GM18517 (cell line): Measurements from ENCODE around the gene TEP1.
"Not testable (repeated sequence)": the region's sequence is repeated elsewhere in the genome, so short reads cannot be mapped to it uniquely, and the experiment has no call there.

Experiments used
- ATAC-seq: cut with Tn5 transposase; IDR thresholded peaks from one replicate; pipeline ENCODE4 v1.9.1; 2021; ENCODE audit warnings: mild to moderate bottlenecking, moderate library complexity; ENCODE audit not compliant: unreplicated experiment

TEP1 gene

DNA sequence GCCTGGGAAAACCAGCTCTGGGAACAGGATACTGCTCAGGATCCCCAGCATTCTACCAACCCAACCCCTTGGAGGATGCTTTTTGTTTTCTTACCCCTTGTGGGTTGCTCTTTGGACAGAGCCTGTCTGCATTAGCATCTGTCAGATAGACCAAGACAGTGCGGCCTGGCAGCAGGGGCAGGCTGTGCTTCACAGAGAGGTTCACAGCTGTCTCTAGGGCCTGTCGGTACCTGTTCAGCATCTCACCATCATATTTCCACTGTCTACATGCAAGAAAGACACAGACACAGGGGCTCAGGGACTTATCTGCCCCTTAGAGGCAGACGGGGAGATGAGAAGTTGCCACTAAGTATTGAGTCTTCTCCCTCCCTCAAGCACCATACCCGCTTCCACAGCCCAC, 21.8 kb downstream of the TEP1 start:
- ATAC-seq: no peak

DNA sequence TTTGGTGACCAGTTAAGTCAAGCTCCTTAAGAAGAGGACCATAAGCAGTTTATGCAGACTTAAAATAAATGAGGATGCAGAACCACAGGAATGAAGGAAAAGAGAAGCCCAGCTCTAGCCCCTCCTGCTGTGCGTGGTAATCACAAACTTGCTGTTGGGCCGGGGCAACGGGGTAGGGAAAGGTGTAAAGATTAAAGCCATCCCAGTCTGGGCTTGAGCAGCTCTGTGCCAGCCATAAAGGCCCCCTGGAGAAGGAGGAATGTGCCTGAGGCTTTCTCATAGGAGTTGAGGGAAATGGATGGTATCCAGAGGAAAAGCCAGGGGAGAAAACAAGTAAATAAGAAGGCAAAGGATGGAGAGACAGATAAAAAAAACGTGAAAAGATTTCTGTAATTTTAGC, 25.1 kb downstream of the TEP1 start:
- no peak for ATAC-seq

DNA sequence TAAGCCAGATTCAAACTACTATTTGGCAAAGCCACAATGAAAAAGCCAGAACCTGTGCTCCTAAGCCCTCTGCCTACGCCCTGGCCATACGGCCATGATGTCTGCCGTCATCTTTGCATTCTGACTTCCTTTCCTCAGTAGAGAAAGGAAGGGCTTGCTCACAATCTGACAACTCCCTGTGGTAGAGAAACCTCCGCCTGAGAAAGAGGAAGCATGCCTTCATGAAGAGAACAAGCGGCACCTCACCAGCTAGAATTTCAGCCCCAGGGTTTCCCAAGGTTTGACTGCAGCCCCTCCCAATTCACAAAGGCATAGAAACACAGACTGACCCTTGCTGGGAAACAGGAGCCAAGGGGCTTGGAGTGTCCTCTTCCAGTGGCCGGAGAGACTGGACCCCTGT, 25.7 kb downstream of the TEP1 start:
- no peak for ATAC-seq

DNA sequence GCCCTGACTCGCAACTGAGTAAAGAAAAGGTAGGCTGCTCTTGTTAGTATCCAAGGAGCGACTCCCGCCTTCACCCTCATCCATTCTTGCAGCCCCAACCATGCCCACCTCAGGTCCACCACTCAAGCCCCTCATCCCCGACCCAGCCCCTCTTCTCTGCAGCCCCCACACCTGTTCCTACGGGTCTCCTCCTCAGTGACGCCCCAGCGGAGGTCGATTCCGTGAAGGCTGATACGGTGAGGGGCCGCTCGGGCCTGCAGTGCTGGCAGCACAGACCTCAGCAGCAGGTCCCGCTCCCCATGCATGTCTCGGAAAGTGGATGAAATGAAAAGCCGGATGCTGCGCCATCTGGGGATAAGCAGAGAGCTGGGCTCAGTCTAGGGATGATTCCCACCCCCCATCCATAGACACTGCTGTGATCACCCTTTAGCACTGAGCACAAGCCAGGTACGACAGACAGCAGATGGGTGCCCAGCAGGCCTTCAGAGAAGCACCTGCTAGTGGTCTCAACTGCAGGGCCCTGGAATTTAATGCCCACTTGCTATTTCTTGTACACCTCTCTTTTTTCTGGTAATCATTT, 26.9 kb downstream of the TEP1 start:
- ATAC-seq: no peak

DNA sequence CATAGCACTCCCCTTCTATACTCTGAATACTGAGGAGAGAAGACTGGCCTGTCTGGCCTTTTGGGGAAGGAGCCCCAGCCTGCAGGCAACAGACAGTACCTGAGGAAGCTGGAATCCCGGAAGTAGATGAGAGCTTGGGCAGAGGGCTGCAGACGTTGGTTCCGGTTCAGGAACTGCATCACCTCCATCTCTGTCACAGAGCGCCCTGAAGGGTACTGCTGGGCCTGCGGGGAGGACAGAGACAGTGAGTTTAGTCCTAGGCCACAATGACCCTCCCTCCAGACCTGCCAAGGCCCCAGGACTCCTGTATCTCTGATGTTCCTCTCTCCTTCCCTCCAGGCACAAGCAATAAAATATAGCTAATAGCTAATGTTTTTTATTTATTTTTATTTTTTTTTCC, 28.4 kb downstream of the TEP1 start:
- no peak for ATAC-seq

DNA sequence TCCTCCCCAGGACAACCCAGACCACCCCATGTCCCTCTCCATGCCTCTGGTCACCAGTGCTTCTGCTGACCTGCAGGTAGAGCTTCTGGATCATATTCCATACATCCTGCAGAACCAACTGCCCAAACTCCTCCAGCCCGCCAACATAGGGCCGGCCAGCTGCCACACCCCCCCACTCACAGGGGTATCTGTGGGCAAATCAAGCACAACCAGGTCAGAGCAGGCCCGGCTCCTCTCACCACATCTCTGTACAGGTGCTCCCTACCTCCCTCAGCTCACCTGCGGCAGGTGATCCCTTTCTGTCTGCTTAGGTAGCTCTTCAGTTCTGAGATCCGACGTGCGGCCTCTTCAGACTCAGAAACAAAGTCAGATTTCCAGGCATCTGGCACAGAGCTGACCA, 29.0 kb downstream of the TEP1 start:
- ATAC-seq: no peak

DNA sequence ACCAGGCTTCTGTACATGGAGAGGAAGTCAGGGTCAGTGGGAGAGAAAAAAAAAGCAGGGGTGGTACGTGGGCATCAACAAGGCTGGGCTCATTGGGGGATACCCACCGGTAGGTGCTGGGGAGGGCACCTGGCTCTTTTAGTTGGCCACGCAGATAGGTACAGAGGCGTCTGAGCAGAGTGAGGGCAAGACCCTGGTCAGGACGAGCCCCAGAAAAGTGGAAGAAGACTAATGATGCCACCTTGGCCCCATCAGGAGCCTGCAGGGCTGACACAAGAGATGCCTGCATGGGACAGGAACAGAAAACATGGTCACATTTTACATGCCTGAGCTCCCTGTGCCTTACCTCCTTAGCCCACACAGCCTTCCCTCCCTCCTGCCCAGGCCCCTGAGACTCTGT, 29.7 kb downstream of the TEP1 start:
- ATAC-seq: no peak

DNA sequence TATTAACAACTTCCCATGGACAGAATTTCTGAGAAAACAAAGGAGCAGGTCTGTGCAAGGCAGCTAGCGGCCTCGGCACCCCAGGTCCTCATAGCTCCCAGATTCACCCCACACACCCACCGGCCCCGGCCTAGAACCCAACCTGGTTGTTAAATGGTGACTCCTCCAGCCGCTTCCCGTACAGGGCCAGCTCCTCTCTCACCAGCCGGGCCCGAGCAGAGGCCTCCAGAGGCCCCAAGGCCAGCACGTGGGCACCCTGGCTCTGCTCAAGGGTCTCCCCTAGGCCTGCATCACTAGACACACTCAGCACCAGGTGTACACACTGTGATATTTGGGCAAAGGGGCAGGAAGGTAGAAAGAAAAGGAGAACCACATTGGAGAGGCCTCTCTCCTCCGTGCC, 30.3 kb downstream of the TEP1 start:
- no peak for ATAC-seq

DNA sequence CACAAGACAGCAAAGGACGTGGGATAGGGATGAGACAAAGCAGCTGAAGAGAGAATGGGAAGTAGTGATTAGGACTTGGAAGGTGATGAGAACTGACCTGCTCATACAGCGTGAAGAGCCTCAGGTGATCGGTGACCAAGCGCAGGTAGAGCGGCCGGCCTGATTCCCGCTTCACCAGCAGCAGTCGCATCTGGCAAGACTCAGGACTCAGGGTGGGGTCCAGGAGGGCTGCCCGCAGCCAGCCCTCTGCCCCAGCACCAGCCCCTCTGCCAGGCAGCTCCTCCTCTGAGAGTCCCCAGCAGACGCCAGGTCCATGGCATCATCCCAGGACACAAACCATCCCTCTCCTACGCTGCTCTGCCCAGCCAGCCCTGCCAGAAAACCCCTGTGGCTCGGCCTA, 30.8 kb downstream of the TEP1 start:
- ATAC-seq: no peak

DNA sequence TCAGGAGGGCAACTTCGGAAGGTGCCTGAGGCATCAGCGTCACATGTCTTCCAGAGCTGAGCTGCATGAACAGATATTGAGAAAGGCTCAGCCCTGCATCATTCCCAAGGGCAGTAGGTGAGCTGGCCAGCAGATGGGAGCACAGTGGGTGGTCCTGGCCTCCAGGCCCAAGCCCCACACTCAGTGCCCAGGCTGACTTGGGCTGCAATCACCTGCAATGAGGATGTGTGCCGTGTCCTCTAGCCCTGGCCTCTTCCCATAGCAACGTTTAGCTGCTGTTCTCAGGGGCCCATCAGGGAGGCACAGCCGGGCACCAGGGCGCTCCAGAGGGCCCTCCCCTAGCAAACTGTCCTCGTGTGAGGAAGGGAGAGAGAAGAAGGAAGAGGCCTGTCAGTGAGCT, 32.0 kb downstream of the TEP1 start:
- ATAC-seq: no peak

DNA sequence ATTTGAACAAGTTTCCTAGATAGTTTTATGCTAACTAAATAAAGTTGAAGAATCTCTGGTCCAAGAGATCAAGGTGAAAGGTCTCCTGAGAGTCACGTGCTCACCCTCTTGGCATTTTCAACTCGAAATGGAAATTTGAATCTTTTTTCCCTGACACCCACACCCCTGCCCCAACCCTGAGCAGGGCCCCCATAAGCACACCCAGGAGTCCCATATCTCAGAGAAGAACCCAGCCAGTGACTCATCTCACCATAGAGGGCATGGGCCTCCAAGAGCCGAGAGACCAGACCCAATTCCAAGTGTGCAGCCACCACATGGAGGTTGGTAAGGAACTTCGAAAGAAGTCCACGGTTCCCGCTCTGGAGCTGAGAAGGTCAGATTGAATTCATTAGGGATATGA, 32.6 kb downstream of the TEP1 start:
- ATAC-seq: no peak

DNA sequence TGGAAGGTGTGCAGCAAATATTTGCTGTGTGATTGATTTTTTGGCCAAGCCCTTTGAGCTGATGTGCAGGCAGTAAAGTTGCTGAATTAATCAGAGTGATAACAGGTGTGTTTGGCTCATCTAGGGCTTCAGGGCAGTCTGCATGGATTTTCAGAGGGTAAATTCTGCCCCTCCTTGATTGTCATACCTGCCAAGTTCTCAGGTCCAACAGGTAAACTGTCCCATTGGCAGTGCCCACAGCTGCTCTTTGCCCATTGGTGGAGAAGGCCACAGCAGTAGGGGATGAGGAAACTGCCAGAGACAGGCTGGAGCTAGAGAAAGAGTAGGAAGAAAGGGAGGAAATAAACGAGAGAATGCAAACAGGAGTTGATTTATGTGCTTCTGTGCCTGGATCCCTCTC, 33.6 kb downstream of the TEP1 start:
- ATAC-seq: no peak

DNA sequence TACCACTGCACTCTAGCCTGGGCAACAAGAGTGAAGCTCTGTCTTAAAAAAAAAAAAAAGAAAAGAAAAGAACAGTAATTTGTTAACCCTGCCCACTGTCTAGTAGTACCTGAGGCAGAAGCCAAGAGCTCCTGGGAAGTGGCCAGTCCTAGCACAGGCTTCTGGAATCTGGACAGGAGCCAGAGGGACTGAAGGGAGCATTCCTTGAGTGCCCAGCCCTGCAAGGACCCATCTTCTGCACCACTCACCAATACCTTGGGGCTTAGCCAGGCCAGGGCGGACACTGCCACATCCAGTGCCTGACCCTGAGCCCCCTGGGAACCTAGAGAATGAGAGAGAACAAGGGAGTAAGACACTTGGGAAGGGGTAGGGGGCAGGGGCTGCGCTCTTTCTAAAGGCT, 36.1 kb downstream of the TEP1 start:
- ATAC-seq: no peak

DNA sequence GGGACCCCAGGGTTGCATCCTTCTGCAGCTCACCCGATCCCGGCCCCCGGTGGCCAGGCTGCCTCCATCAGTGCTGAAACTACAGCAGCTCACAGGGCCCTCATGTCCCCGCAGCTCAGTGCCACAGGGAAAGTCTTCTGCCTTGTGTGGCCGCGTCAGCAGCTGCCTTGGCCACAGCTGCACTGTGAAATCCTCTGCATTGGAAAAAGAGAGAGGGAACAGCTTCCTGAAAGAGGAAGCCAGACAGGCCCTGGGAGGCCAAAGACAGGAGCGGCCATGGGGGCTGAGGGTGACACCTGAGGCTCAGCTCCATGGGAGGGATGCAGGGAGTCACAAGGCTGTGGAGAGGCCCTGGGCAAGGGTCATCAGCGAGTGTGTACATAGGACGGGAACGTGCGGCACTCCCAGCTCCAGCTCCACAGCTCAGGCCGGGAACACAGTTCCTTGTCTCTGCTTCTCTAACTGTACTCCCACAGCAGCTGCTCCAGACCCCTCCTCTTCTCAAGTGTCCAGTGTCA, 37.2 kb downstream of the TEP1 start:
- ATAC-seq: no peak

DNA sequence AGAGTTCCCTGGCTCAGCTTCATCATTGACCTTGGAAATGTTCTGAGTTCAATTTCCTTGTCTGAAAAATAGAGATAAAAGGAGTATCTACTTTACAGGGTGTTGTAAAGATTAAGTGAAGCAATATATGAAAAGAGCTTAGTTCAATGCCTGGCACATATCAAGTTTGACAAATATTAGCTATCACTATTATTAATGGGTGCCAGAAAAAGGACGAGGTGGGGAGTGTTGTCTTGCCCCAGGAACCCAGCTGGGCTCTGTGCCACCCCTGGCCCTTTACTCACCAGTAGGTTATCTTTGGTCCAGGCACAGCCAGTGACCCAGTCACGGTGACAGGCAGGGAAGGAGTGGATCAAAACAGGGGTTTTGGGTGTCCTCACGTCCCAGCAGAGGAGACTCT, 37.8 kb downstream of the TEP1 start:
- no peak for ATAC-seq

DNA sequence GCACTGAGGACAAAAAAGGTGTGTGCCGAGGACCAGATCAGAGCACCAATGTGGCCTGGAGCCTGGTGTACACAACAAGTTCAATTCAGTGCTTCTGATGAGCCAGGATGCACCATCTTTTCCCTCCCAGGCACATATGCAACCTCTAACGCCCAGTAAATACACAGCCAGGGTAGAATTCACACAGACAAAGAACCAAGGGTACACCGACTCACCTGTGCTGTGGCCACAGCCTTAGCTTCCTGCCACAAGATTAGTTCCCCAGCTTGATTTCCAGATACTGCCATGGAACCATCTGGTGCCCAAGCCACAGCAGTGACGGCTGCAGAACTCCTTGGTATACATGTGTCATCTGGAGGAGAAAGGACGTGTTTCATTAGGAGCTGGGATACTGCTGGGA, 40.5 kb downstream of the TEP1 start:
- no peak for ATAC-seq

DNA sequence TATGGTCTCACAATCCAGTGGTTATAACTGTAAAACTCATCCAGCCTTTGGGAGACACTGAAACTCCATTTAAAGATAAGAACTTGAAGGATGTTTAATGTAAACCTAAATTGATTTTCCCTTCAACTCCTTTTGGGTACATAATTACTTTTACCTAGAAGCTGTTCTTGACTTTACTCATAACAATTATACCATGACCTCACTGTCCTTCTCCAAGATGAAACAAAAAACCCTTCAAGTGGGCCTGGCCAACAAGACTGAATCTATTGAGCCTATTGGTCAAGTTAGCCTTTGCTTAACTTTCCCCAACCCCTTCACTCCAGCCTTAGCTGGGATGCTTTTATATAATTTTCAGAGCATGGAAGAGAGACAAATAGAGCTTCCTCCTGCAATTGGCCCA, 47.4 kb downstream of the TEP1 start:
- ATAC-seq: no peak

DNA sequence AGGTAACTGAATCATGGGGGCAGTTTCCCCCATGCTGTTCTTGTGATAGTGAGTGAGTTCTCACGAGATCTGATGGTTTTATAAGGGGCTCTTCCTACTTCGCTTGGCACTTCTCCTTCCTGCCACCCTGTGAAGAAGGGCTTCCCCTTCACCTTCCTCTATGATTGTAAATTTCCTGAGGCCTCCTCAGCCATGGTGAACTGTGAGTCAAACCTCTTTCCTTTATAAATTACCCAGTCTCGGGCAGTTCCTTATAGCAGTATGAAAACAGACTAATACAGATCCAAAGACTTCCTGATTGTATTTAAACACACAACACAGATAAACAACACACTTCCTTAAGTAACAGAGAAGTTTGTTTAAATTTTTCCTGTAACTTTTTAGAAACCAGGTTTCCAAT, 54.8 kb downstream of the TEP1 start:
- ATAC-seq: not testable (repeated sequence)

DNA sequence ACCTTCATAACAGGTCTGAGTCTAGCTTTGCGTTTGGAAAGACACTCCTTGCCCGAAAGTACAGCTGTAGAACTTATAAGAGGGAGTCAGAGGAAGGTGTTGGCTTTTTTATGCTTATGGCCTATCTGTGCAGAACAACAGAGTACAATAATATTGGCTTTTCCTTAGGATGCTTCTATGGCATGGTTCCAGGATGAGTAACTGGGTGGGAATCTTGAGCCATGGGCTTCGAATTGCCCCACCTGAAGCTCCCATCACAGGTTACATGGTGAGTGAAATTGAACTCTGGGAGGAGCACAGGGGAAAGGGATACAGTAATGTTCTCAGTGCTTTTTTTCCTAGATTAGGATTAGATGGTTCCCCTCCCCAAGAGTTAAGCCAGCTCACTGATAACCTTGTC, 56.9 kb downstream of the TEP1 start:
- ATAC-seq: no peak

DNA sequence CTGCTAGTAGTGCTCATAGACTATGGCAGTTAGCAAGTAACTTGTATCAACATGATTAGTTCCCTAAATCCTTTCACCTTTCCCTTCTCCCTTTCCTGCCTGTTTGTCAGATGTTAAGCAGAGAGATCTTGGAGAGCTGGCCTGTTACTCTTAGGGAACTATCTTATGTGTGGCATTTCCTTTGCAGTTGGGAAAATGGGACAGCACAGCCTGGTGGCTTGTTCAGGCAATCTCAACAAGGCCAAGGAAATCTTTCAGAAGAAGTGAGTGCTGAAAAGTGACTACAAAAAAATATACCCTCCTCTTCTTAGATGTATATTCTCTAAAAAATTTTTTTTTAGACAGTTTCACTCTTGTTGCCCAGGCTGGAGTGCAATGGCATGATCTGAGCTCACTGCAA, 62.4 kb downstream of the TEP1 start:
- ATAC-seq: no peak

DNA sequence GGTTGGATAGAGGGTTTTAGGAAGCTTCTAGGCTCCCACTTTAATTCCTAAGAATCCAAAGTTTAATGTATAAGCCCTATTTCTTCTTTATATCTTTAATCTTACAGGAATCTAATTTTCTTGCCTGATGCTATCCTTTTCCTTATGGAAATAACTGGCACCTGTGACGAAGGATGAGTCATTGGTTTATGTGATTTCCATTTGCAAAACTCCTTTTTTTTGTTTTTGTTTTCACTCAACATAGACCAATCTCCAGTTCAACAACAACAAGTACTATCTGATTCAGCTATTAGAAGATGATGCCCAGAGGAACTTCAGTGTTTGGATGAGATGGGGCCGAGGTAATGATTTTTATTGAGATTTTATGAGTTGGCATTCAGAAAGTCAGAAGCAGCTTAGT, 63.0 kb downstream of the TEP1 start:
- no peak for ATAC-seq

DNA sequence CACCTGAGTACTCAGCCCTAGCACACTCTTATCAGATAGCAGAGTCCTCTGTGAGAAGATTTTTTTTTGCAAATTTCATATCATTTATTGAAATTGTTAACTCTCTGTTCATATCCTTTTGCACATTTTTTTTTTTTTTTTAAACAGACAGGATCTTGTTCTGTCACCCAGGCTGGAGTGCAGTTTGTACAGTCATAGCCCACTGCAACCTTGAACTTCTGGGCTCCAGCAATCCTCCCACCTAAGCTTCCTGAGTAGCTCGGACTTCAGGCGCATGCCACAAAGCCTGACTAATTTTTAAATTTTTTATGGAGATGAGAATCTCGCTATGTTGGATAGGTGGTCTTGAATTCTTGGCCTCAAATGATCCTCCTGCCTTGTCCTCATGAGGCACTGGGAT, 65.6 kb downstream of the TEP1 start:
- no peak for ATAC-seq

DNA sequence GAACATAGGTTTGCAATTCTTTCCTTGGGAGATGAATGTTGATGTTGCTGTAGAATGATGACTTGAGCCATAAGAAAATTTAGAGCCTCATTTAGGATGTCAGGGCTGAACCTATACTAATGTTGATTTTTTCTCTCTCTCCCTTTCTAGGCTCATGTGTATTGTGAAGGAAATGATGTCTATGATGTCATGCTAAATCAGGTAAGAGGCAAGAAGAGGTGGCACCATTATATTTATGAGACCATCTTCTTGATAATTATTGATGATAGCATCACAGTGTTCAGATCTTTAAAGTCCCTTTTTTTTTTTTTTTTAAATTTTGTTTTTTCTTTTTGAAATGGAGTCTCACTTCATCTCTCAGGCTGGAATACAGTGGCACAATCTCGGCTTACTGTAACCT, 66.6 kb downstream of the TEP1 start:
- no peak for ATAC-seq

DNA sequence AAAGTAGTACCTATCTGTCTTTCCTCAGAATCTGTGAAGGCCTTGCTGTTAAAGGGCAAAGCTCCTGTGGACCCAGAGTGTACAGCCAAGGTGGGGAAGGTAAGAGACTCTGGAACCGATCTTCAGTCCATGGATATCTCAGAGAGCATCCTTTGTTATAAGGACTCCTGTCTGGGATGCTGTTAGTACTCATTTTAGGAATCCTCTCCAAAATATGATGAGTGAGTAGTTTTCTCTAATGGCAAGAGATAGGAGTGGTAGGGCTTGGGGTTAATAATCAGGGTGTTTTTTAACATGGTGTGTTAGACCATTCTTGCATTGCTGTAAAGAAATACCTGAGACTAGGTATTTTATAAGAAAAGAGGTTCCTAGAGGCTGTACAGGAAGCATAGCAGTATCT, 67.9 kb downstream of the TEP1 start:
- no peak for ATAC-seq
